ENCODE measurements around the gene CPM. TPM values are rescaled to one million over a fixed set of nuclear protein-coding genes. Genes with fewer than 3 reads are reported as not detected.

The CPM gene
- total and polyA plus RNA-seq, 2 donors (not counting 3 experiments of a cell fraction or from before 2014, with no cell fraction given), result not detected

DNA sequence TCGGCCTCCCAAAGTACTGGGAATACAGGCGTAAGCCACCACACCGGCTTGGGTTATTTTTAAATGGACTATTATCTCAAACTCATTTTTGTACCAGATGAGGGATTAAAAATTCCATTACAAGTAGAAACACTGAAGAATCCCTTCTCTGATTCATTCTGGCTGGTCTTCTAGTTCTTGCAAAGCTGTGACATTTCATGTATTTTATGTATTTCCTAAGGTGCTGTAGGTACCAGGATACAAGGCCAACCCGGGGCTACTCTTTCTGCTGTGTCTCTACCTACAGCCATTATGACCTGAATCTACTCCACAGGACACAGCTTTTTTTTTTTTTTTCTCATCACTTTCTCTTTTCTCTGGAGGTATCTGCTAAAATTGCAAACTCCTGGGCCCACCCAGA is 24.9 kb downstream of the CPM start:
- FAIRE-seq, result no peak
- dilution Hi-C loops (cut with MboI; ENCODE audit: extremely low pct_ligation_motif_present, low sequenced_read_pairs), result no loop called here
- POLR2A ChIA-PET, result no interaction called here

More for the DNA sequence above, 24.9 kb downstream of the CPM start:
- no peak overlapping the region for H3K4me2 ChIP-seq (ENCODE audit: insufficient read depth, low read length)
- intact Hi-C loops (cut with micrococcal nuclease), result no loop called here
- TF ChIP-seq POLR2AphosphoS5 (IDR thresholded peaks at IDR 0.05; ENCODE audit: insufficient read depth, low read depth, low read length) (no peak), GATA2 (IDR thresholded peaks at IDR 0.05; ENCODE audit: insufficient read depth, insufficient read length, low read depth, low read length) (no peak), MYC (IDR thresholded peaks at IDR 0.05; ENCODE audit: low read depth, low read length) (no peak), JUN (IDR thresholded peaks at IDR 0.05; ENCODE audit: borderline replicate concordance, insufficient read depth, insufficient read length, low read depth) (no peak), POLR2A (IDR thresholded peaks at IDR 0.05; ENCODE audit: low read depth, low read length) (no peak), EZH2 (IDR thresholded peaks at IDR 0.05; ENCODE audit: borderline replicate concordance, low read depth, low read length, severe bottlenecking) (no peak), FOS (IDR thresholded peaks at IDR 0.05; ENCODE audit: borderline replicate concordance, insufficient read depth, low read length) (no peak), CTCF (IDR thresholded peaks at IDR 0.05; ENCODE audit: extremely low read depth in 1 of 2, insufficient read depth in 1 of 2, low read depth in 1 of 2, low read length in 2 of 2) (no peak)
- TF ChIP-seq, protein P1, sequence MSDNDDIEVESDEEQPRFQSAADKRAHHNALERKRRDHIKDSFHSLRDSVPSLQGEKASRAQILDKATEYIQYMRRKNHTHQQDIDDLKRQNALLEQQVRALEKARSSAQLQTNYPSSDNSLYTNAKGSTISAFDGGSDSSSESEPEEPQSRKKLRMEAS (IDR thresholded peaks at IDR 0.05; ENCODE audit: insufficient read depth, insufficient read length), result no peak
- H3K79me2 ChIP-seq (ENCODE audit: control insufficient read depth, insufficient read depth, low read length), result no peaks in the 10 kb centered on the region
- no peak overlapping the region for H2AFZ ChIP-seq (ENCODE audit: low read depth, low read length)
- peaks cover 2 to 5% of the 10 kb centered on the region in 2 experiments for H3K27me3 ChIP-seq (ENCODE audit: control insufficient read depth in 2 of 2, insufficient read depth in 2 of 2, low read length in 2 of 2)
- H3K9me1 ChIP-seq (replicated peaks; ENCODE audit: control insufficient read depth, extremely low read depth, insufficient read depth, low read length), result no peaks in the 10 kb centered on the region
- no peak overlapping the region for H3K9ac ChIP-seq (replicated peaks; ENCODE audit: extremely low read depth, insufficient read depth, low read length)
- H4K20me1 ChIP-seq (replicated peaks; ENCODE audit: control insufficient read depth, extremely low read depth, insufficient read depth, low read length), result no peaks in the 10 kb centered on the region
- no peaks in the 10 kb centered on the region for H3K36me3 ChIP-seq (ENCODE audit: control insufficient read depth in 2 of 2, extremely low read depth in 1 of 2, insufficient read depth in 2 of 2, low read length in 2 of 2)
- no peak overlapping the region for H3K27ac ChIP-seq (ENCODE audit: insufficient read depth, low read depth, low read length)
- H3K9me3 ChIP-seq (replicated peaks; ENCODE audit: control insufficient read depth, insufficient read depth, low read length), result no peaks in the 10 kb centered on the region
- CTCF ChIA-PET, result no interaction called here
- no peak for DNase-seq (ENCODE audit: low read depth, low spot score)
- BruUV-seq (replicated peaks), result no TSS peak
- H3K4me1 ChIP-seq (ENCODE audit: control insufficient read depth, extremely low read depth, insufficient read depth, low read length), result no peaks in the 10 kb centered on the region
- H3K4me3 ChIP-seq (replicated peaks in 1 of 3; ENCODE audit: insufficient read depth in 1 of 3, low read depth in 1 of 3, low read length in 3 of 3), result no peak overlapping the region
